WTC11 (cell line): ENCODE measurements around the gene POLR1G. TPM values are rescaled to one million over a fixed set of nuclear protein-coding genes. Genes with fewer than 3 reads are reported as not detected.

Source experiments
- ATAC-seq: fragments of 200-7000 bp; cut with Tn5 transposase; 2 replicates; pipeline ENCODE4 v1.10.0; 2021; ENCODE audit warnings: mild to moderate bottlenecking, moderate library complexity
- CTCF ChIA-PET: fragments of 300-600 bp; sonication (Branson Sonifier 250); formaldehyde crosslinking; loops from one replicate; lab custom pipeline; 2021; ENCODE audit warnings: antibody characterized with exemption; lab: Charles Lee
- POLR2A ChIA-PET: fragments of 350-600 bp; sonication (Branson Sonifier 250); formaldehyde crosslinking; loops from one replicate; lab custom pipeline; 2021; ENCODE audit warnings: antibody characterized with exemption; lab: Charles Lee
- DNase-seq: peaks from one replicate; pipeline ENCODE4 v3.0.0; 2021; ENCODE audit warnings: low spot score
- H3K27ac Mint-ChIP-seq: 2 replicates; pipeline ENCODE4 v1.8.0; 2021; ENCODE audit warnings: mixed read lengths
- H3K27me3 Mint-ChIP-seq: 2 replicates; pipeline ENCODE4 v1.8.0; 2021; ENCODE audit warnings: low read depth, mild to moderate bottlenecking, moderate library complexity, mixed read lengths
- H3K36me3 Mint-ChIP-seq: 2 replicates; pipeline ENCODE4 v1.8.0; 2021; ENCODE audit warnings: mixed read lengths
- H3K4me1 Mint-ChIP-seq: 2 replicates; pipeline ENCODE4 v1.8.0; 2022; ENCODE audit warnings: mixed read lengths
- H3K4me3 Mint-ChIP-seq: 2 replicates; pipeline ENCODE4 v1.8.0; 2021; ENCODE audit warnings: mild to moderate bottlenecking, moderate library complexity, mixed read lengths
- H3K9me3 Mint-ChIP-seq: 2 replicates; pipeline ENCODE4 v1.8.0; 2021; ENCODE audit warnings: mixed read lengths
- ATF2 ChIP-seq: sonication (generic); formaldehyde crosslinking; IDR thresholded peaks from 2 replicates; pipeline ENCODE4 v1.8.1; 2022; ENCODE audit warnings: low read depth, missing genetic modification reagents, borderline replicate concordance
- CREM ChIP-seq: sonication (generic); formaldehyde crosslinking; IDR thresholded peaks from 2 replicates; pipeline ENCODE4 v1.8.1; 2022; ENCODE audit warnings: mild to moderate bottlenecking, missing genetic modification reagents, moderate library complexity
- E2F4 ChIP-seq: sonication (generic); formaldehyde crosslinking; IDR thresholded peaks from 2 replicates; pipeline ENCODE4 v1.8.1; 2022; ENCODE audit warnings: low read depth, mild to moderate bottlenecking, moderate library complexity, missing genetic modification reagents, borderline replicate concordance
- EMX1 ChIP-seq: fragments of 250-450 bp; sonication (Bioruptor Pico); IDR thresholded peaks from 2 replicates; pipeline ENCODE4 v1.8.0; 2021; ENCODE audit warnings: mild to moderate bottlenecking
- FOXK1 ChIP-seq: sonication (generic); formaldehyde crosslinking; IDR thresholded peaks from 2 replicates; pipeline ENCODE4 v1.8.0; 2022; ENCODE audit warnings: mild to moderate bottlenecking, moderate library complexity, missing genetic modification reagents
- FOXP4 ChIP-seq: sonication (generic); formaldehyde crosslinking; IDR thresholded peaks from 2 replicates; pipeline ENCODE4 v1.8.0; 2022; ENCODE audit warnings: mild to moderate bottlenecking, missing genetic modification reagents
- GTF2I ChIP-seq: fragments of 250-450 bp; sonication (Bioruptor Pico); conservative IDR thresholded peaks from 2 replicates; pipeline ENCODE4 v1.4.0; 2021; ENCODE audit warnings: mild to moderate bottlenecking
- HMGXB4 ChIP-seq: sonication (generic); formaldehyde crosslinking; IDR thresholded peaks from 2 replicates; pipeline ENCODE4 v1.8.1; 2023; ENCODE audit warnings: mild to moderate bottlenecking, moderate library complexity, missing genetic modification reagents
- KAT7 ChIP-seq: sonication (generic); formaldehyde crosslinking; IDR thresholded peaks from 2 replicates; pipeline ENCODE4 v1.8.1; 2023; ENCODE audit warnings: missing genetic modification reagents, mild to moderate bottlenecking, borderline replicate concordance
- MYBL2 ChIP-seq: sonication (generic); formaldehyde crosslinking; IDR thresholded peaks from 2 replicates; pipeline ENCODE4 v1.8.1; 2023; ENCODE audit warnings: mild to moderate bottlenecking, moderate library complexity, missing genetic modification reagents
- NFE2L1 ChIP-seq: sonication (generic); formaldehyde crosslinking; IDR thresholded peaks from 2 replicates; pipeline ENCODE4 v1.8.1; 2023; ENCODE audit warnings: missing genetic modification reagents
- NFYB ChIP-seq: sonication (generic); formaldehyde crosslinking; conservative IDR thresholded peaks from 2 replicates; pipeline ENCODE4 v1.8.0; 2022; ENCODE audit warnings: low read depth, missing genetic modification reagents
- NR1H2 ChIP-seq: sonication (generic); formaldehyde crosslinking; IDR thresholded peaks from 2 replicates; pipeline ENCODE4 v1.9.0; 2021; ENCODE audit warnings: mild to moderate bottlenecking, moderate library complexity, missing genetic modification reagents
- SMAD3 ChIP-seq: sonication (generic); formaldehyde crosslinking; IDR thresholded peaks from 2 replicates; pipeline ENCODE4 v1.8.0; 2022; ENCODE audit warnings: missing genetic modification reagents, mild to moderate bottlenecking, borderline replicate concordance
- SOX15 ChIP-seq: fragments of 250-450 bp; sonication (Bioruptor Pico); IDR thresholded peaks from 2 replicates; pipeline ENCODE4 v1.9.0; 2021; ENCODE audit warnings: mild to moderate bottlenecking
- TCF7 ChIP-seq: sonication (generic); formaldehyde crosslinking; IDR thresholded peaks from 2 replicates; pipeline ENCODE4 v1.8.0; 2022; ENCODE audit warnings: mild to moderate bottlenecking, low read depth, missing genetic modification reagents, moderate library complexity
- TEAD1 ChIP-seq: sonication (generic); formaldehyde crosslinking; IDR thresholded peaks from 2 replicates; pipeline ENCODE4 v1.8.0; 2022; ENCODE audit warnings: mild to moderate bottlenecking, missing genetic modification reagents
- TEAD4 ChIP-seq: sonication (generic); formaldehyde crosslinking; IDR thresholded peaks from 2 replicates; pipeline ENCODE4 v1.8.0; 2022; ENCODE audit warnings: mild to moderate bottlenecking, missing genetic modification reagents
- ZBTB43 ChIP-seq: sonication (generic); formaldehyde crosslinking; IDR thresholded peaks from 2 replicates; pipeline ENCODE4 v1.8.1; 2023; ENCODE audit warnings: mild to moderate bottlenecking, missing genetic modification reagents
- ZNF121 ChIP-seq: sonication (generic); formaldehyde crosslinking; IDR thresholded peaks from 2 replicates; pipeline ENCODE4 v1.8.0; 2023; ENCODE audit warnings: missing genetic modification reagents
- ZNF396 ChIP-seq: fragments of 250-450 bp; sonication (Bioruptor Pico); IDR thresholded peaks from 2 replicates; pipeline ENCODE4 v1.8.0; 2021; ENCODE audit warnings: mild to moderate bottlenecking, moderate library complexity, borderline replicate concordance
- ZNF423 ChIP-seq: fragments of 250-450 bp; sonication (Bioruptor Pico); IDR thresholded peaks from 2 replicates; pipeline ENCODE4 v2.1.2; 2022; ENCODE audit warnings: mild to moderate bottlenecking, moderate library complexity
- total RNA-seq: library from RNA; stranded (reverse); gene quantifications from 3 replicates; pipeline ENCODE4 v1.2.3, GENCODE V29; 2021
- TF ChIP-seq, protein P1 (sequence below): sonication (generic); formaldehyde crosslinking; conservative IDR thresholded peaks from 2 replicates; pipeline ENCODE4 v1.8.1; 2023; ENCODE audit warnings: mild to moderate bottlenecking, low read depth, missing genetic modification reagents, moderate library complexity
- TF ChIP-seq, protein P2 (sequence below): sonication (generic); formaldehyde crosslinking; IDR thresholded peaks from 2 replicates; pipeline ENCODE4 v1.8.1; 2022; ENCODE audit warnings: mild to moderate bottlenecking, moderate library complexity, missing genetic modification reagents
- TF ChIP-seq, protein P3 (sequence below): sonication (generic); formaldehyde crosslinking; conservative IDR thresholded peaks from 2 replicates; pipeline ENCODE4 v1.8.1; 2022; ENCODE audit warnings: mild to moderate bottlenecking, missing genetic modification reagents

The POLR1G gene
- total RNA-seq, 1 experiment from 2014 or later: 38.1 TPM

GRCh38 chr19:45423589-45424190 is 17.2 kb downstream of the POLR1G start, which contains the start of gene ERCC1:
TSS of gene ERCC1 (minus strand) at chr19:45423917. CDS start at chr19:45423374, 543 bp downstream.
- DNase-seq (peak; percentile 100), ATAC-seq (peak; percentile 90)
- Mint-ChIP-seq H3K27ac (peak within 1 kb of the TSS; percentile 99), H3K4me1 (peaks cover 21% of the 10 kb centered on the region), H3K36me3 (peaks cover 3% of the 10 kb centered on the region; the same call in 1 of the 2 replicates), H3K9me3 (no peaks in the 10 kb centered on the region), H3K4me3 (peak within 1 kb of the TSS; percentile 93), H3K27me3 (no peaks in the 10 kb centered on the region)
- POLR2A ChIA-PET: interaction anchor here (0.6 to 1.0 kb wide), 2 partner anchors 16 to 101 kb away, joined by 4 read pairs; no protein-coding TSS in a partner anchor
- CTCF ChIA-PET: interaction anchor here (0.7 to 3.0 kb wide), 11 partner anchors 16 to 258 kb away, joined by 3 to 30 read pairs (median 6); partner anchors contain the start of gene PPP1R13L
- no peak for TF ChIP-seq GTF2I (CRISPR knock-in tag)
- TF ChIP-seq FOXK1 (CRISPR knock-in tag): peak; percentile 60; the same call in 1 of the 2 replicates
- TF ChIP-seq ZBTB43 (CRISPR knock-in tag): peak; percentile 66; the same call in 1 of the 2 replicates
- peak; percentile 59; the same call in 1 of the 2 replicates for TF ChIP-seq MYBL2
- 0 out of 2 replicates have a peak, but pooled peaks have one; percentile 39 for TF ChIP-seq SMAD3 (CRISPR knock-in tag)
- TF ChIP-seq, protein P1, sequence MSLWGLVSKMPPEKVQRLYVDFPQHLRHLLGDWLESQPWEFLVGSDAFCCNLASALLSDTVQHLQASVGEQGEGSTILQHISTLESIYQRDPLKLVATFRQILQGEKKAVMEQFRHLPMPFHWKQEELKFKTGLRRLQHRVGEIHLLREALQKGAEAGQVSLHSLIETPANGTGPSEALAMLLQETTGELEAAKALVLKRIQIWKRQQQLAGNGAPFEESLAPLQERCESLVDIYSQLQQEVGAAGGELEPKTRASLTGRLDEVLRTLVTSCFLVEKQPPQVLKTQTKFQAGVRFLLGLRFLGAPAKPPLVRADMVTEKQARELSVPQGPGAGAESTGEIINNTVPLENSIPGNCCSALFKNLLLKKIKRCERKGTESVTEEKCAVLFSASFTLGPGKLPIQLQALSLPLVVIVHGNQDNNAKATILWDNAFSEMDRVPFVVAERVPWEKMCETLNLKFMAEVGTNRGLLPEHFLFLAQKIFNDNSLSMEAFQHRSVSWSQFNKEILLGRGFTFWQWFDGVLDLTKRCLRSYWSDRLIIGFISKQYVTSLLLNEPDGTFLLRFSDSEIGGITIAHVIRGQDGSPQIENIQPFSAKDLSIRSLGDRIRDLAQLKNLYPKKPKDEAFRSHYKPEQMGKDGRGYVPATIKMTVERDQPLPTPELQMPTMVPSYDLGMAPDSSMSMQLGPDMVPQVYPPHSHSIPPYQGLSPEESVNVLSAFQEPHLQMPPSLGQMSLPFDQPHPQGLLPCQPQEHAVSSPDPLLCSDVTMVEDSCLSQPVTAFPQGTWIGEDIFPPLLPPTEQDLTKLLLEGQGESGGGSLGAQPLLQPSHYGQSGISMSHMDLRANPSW (CRISPR knock-in tag): no peak
- TF ChIP-seq E2F4: no peak
- TF ChIP-seq ZNF396 (CRISPR knock-in tag): no peak
- no peak for TF ChIP-seq ZNF423
- TF ChIP-seq EMX1 (CRISPR knock-in tag): no peak
- peak; percentile 51; the same call in 1 of the 2 replicates for TF ChIP-seq FOXP4 (CRISPR knock-in tag)
- no peak for TF ChIP-seq ATF2
- peak; percentile 55; the same call in 1 of the 2 replicates for TF ChIP-seq HMGXB4 (CRISPR knock-in tag)
- TF ChIP-seq, protein P2, sequence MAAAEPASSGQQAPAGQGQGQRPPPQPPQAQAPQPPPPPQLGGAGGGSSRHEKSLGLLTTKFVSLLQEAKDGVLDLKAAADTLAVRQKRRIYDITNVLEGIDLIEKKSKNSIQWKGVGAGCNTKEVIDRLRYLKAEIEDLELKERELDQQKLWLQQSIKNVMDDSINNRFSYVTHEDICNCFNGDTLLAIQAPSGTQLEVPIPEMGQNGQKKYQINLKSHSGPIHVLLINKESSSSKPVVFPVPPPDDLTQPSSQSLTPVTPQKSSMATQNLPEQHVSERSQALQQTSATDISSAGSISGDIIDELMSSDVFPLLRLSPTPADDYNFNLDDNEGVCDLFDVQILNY (CRISPR knock-in tag): no peak
- no peak for TF ChIP-seq NR1H2
- 0 out of 2 replicates have a peak, but pooled peaks have one; percentile 67 for TF ChIP-seq TEAD1 (CRISPR knock-in tag)
- TF ChIP-seq, protein P3, sequence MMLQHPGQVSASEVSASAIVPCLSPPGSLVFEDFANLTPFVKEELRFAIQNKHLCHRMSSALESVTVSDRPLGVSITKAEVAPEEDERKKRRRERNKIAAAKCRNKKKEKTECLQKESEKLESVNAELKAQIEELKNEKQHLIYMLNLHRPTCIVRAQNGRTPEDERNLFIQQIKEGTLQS: no peak
- TF ChIP-seq TCF7 (CRISPR knock-in tag): no peak
- TF ChIP-seq ZNF121 (CRISPR knock-in tag): no peak
- TF ChIP-seq NFE2L1 (CRISPR knock-in tag): peak; percentile 24; the same call in 1 of the 2 replicates
- TF ChIP-seq NFYB (CRISPR knock-in tag): peak; percentile 85
- no peak for TF ChIP-seq CREM (CRISPR knock-in tag)
- no peak for TF ChIP-seq KAT7
- TF ChIP-seq TEAD4 (CRISPR knock-in tag): no peak
- no peak for TF ChIP-seq SOX15 (CRISPR knock-in tag)
